ENCODE measurements around the gene NPAS4.

DNA sequence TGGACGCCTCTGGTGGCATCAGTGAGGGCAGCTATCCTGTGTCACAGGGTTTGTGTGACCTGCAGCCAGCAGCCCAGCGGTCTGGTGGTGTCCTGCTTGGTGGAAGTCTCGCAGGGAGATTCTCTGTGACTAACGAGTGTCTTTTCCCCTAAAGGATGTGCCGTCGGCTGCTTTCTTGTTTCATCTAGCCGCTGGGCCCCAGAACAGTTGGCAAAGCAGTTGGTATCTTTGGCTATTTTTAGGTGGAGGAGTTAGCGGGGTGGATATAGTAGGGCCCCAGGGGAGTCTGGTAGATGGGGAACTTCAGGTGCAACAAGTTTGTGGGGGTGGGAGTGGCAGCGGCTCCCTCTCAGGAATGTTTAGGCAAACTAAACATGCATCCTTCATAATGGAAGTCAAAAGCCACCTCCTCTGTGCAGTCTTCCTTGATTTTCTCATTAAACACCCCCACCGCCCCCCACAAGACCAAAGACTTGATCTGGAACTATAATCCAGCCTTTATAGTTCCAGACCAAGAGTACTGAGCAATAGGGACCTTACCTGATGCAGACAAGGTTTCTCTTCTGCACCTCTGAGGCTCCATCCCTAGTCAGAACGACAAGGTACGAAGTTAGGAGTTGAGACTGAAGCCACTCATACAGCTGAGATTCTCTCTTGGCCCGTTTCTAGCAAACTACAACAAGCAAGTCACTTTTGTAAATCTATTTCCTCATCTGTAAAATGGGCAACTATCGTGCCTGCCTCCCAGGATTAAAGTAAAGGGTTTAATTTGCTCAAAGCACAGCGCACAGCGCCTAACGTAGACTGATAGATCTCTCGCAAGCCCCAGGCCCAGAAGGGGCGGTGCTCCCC is 44.8 kb downstream of the NPAS4 start:
- no peak for TF ChIP-seq ZNF766 (CRISPR knock-in tag; IDR thresholded peaks at IDR 0.05; ENCODE audit: borderline replicate concordance)
- no peak for TF ChIP-seq ZBTB7B (CRISPR knock-in tag; IDR thresholded peaks at IDR 0.05)
- no peak for TF ChIP-seq SP4 (CRISPR knock-in tag; IDR thresholded peaks at IDR 0.05)
- TF ChIP-seq ATF3 (CRISPR knock-in tag; IDR thresholded peaks at IDR 0.05), result no peak
- no peak for TF ChIP-seq MAX (IDR thresholded peaks at IDR 0.05)
- TF ChIP-seq JUND (CRISPR knock-in tag; IDR thresholded peaks at IDR 0.05), result no peak
- TF ChIP-seq JUNB (CRISPR knock-in tag; IDR thresholded peaks at IDR 0.05; ENCODE audit: borderline replicate concordance), result no peak
- no peak for TF ChIP-seq FOXA3 (CRISPR knock-in tag; IDR thresholded peaks at IDR 0.05)
- TF ChIP-seq, protein P1, sequence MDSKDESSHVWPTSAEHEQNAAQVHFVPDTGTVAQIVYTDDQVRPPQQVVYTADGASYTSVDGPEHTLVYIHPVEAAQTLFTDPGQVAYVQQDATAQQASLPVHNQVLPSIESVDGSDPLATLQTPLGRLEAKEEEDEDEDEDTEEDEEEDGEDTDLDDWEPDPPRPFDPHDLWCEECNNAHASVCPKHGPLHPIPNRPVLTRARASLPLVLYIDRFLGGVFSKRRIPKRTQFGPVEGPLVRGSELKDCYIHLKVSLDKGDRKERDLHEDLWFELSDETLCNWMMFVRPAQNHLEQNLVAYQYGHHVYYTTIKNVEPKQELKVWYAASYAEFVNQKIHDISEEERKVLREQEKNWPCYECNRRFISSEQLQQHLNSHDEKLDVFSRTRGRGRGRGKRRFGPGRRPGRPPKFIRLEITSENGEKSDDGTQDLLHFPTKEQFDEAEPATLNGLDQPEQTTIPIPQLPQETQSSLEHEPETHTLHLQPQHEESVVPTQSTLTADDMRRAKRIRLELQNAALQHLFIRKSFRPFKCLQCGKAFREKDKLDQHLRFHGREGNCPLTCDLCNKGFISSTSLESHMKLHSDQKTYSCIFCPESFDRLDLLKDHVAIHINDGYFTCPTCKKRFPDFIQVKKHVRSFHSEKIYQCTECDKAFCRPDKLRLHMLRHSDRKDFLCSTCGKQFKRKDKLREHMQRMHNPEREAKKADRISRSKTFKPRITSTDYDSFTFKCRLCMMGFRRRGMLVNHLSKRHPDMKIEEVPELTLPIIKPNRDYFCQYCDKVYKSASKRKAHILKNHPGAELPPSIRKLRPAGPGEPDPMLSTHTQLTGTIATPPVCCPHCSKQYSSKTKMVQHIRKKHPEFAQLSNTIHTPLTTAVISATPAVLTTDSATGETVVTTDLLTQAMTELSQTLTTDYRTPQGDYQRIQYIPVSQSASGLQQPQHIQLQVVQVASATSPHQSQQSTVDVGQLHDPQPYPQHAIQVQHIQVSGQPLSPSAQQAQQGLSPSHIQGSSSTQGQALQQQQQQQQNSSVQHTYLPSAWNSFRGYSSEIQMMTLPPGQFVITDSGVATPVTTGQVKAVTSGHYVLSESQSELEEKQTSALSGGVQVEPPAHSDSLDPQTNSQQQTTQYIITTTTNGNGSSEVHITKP (CRISPR knock-in tag; IDR thresholded peaks at IDR 0.05; ENCODE audit: low read depth), result no peak
- no peak for TF ChIP-seq POLR2AphosphoS5 (IDR thresholded peaks at IDR 0.05; ENCODE audit: low read depth, low read length)
- TF ChIP-seq YY1 (IDR thresholded peaks at IDR 0.05; ENCODE audit: insufficient read depth, insufficient replicate concordance, low read depth, low read length), result no peak

Data from HepG2 (cell line).